ENCODE results near the gene SRSF7. TPM values are rescaled to one million over a fixed set of nuclear protein-coding genes. Genes with fewer than 3 reads are reported as not detected.
"Not testable (repeated sequence)": the region's sequence is repeated elsewhere in the genome, so short reads cannot be mapped to it uniquely, and the experiment has no call there.

Gene SRSF7
- total RNA-seq, 6 donors from 2014 or later, result 44.2 to 260 (median 121) TPM

DNA sequence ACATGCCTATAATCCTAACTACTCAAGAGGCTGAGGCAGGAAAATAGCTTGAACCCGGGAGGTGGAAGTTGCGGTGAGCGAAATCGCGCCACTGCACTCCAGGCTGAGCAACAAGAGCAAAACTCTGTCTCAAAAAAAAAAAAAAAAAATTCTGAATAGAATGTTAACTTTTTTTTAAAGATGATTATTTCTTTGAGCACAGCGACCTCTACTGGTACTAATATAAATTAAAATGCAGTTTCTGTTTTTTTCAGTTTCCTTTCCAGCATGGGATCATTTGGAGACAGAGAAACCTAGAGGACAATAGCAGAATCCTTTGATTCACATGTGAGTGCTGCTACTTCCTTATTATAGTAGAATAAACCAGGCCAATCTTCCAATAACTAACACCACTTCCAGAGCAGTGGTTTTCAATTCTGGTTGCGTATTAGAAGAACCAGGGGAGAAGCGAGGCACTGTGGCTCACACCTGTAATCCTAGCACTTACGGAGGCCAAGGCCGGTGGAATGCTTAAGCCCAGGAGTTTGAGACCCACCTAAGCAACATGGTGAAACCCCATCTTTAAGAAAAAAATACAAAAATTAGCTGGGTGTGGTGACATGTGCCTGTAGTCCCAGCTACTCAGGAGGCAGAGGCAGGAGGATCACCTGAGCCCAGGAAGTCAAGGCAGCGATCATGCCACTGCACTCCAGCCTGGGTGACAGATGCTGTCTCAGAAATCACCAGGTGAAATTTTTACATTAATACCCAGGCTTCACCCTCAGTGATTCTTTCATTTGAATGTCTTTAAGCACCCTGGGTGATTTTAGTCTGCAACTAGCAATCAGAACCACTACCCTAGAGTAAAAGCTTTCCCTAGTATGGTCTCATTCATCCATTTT is 10.1 kb downstream of the SRSF7 start:
- WGBS, 2 donors, result 58 to 60% methylated on average over 11 of the region's 11 CpGs
- H3K4me3 ChIP-seq, result no peak overlapping the region
- TF ChIP-seq, protein P1, sequence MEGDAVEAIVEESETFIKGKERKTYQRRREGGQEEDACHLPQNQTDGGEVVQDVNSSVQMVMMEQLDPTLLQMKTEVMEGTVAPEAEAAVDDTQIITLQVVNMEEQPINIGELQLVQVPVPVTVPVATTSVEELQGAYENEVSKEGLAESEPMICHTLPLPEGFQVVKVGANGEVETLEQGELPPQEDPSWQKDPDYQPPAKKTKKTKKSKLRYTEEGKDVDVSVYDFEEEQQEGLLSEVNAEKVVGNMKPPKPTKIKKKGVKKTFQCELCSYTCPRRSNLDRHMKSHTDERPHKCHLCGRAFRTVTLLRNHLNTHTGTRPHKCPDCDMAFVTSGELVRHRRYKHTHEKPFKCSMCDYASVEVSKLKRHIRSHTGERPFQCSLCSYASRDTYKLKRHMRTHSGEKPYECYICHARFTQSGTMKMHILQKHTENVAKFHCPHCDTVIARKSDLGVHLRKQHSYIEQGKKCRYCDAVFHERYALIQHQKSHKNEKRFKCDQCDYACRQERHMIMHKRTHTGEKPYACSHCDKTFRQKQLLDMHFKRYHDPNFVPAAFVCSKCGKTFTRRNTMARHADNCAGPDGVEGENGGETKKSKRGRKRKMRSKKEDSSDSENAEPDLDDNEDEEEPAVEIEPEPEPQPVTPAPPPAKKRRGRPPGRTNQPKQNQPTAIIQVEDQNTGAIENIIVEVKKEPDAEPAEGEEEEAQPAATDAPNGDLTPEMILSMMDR (IDR thresholded peaks at IDR 0.05), result peak; percentile 36 to 81 (median 68)
- peak in 1 of 4 donors; percentile 21 for TF ChIP-seq POLR2A (IDR thresholded peaks at IDR 0.05)
- no peak for TF ChIP-seq EP300 (IDR thresholded peaks at IDR 0.05)
- no peak for TF ChIP-seq POLR2AphosphoS5 (IDR thresholded peaks at IDR 0.05)
- H3K36me3 ChIP-seq, result peaks cover 19 to 61% (median 25%) of the 10 kb centered on the region in 4 donors
- ATAC-seq (ENCODE audit: low FRiP score in 2 of 2) (peak; percentile 56 to 70), DNase-seq (peak in 1 of 2 donors; percentile 33)
- H3K4me1 ChIP-seq, result peaks cover 7 to 49% (median 30%) of the 10 kb centered on the region in 4 donors
- H3K27me3 ChIP-seq, result no peaks in the 10 kb centered on the region
- H3K9me3 ChIP-seq, result no peaks in the 10 kb centered on the region
- peak overlapping the region in 3 of 4 donors; percentile 4 to 65 (median 10) for H3K27ac ChIP-seq

DNA sequence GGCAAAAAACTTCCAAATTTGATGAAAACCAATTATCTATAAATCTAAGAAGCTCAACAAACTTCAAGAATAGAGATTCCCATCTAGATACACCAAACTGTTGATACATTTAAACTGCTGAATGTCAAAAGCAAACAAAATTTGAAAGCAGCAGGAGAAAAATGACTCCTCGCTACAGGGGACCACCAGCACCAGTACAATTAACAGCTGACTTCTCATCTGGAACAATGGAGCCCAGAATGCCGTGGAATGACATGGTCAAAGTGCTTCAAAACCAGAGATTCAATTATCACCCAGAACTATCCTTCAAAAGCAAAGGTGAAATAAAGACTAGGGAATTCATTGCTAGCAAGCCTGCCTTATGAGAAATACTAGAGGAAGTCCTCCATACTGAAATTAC is 11.6 kb downstream of the SRSF7 start:
- ATAC-seq (ENCODE audit: low FRiP score in 2 of 2), result no peak
- H3K4me3 ChIP-seq, result no peak overlapping the region
- no peak overlapping the region for H3K27ac ChIP-seq
- TF ChIP-seq, protein P1 (IDR thresholded peaks at IDR 0.05), result no peak
- TF ChIP-seq POLR2A (IDR thresholded peaks at IDR 0.05) (no peak), POLR2AphosphoS5 (IDR thresholded peaks at IDR 0.05) (no peak), EP300 (IDR thresholded peaks at IDR 0.05) (no peak)
- no peaks in the 10 kb centered on the region for H3K9me3 ChIP-seq
- no peak for DNase-seq
- peaks cover 8 to 52% (median 12%) of the 10 kb centered on the region in 4 donors for H3K36me3 ChIP-seq
- H3K4me1 ChIP-seq, result peaks cover 5 to 42% (median 24%) of the 10 kb centered on the region in 4 donors
- H3K27me3 ChIP-seq, result no peaks in the 10 kb centered on the region
- 94 to 97% methylated on average over 2 of the region's 2 CpGs for WGBS, 2 donors

DNA sequence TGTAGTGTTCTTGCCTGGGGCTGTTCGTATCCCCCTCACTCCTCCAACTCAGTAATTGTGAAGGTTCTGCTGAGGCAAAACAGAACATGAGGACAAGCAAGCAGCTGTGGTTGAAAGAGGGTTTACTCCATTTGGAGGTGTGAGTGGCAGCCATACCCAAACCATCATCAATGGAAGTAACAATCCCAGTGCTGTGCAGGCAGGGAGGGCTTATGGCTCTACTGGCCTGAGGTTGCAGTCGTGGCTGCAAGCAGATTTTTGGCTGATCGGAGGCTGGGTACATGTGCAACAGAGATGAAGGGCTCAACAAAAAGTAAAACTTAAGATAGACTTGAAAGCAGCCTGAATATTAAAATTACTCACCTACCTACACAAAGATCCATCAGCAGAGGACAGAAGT is 13.2 kb downstream of the SRSF7 start:
- Histone ChIP-seq H3K4me1 (peaks cover 2 to 34% (median 19%) of the 10 kb centered on the region in 4 donors), H3K27me3 (no peaks in the 10 kb centered on the region), H3K9me3 (no peaks in the 10 kb centered on the region), H3K4me3 (no peak overlapping the region), H3K36me3 (peaks cover 0 to 47% (median 7%) of the 10 kb centered on the region in 4 donors), H3K27ac (peak overlapping the region; percentile 28 to 72 (median 50))
- TF ChIP-seq POLR2A (IDR thresholded peaks at IDR 0.05) (no peak), EP300 (IDR thresholded peaks at IDR 0.05) (no peak), POLR2AphosphoS5 (IDR thresholded peaks at IDR 0.05) (no peak)
- TF ChIP-seq, protein P1 (IDR thresholded peaks at IDR 0.05), result no peak
- ATAC-seq (ENCODE audit: low FRiP score in 2 of 2), result peak in 1 of 2 donors; percentile 5
- no peak for DNase-seq
- WGBS, 2 donors, result 86 to 95% methylated on average over 3 of the region's 3 CpGs

DNA sequence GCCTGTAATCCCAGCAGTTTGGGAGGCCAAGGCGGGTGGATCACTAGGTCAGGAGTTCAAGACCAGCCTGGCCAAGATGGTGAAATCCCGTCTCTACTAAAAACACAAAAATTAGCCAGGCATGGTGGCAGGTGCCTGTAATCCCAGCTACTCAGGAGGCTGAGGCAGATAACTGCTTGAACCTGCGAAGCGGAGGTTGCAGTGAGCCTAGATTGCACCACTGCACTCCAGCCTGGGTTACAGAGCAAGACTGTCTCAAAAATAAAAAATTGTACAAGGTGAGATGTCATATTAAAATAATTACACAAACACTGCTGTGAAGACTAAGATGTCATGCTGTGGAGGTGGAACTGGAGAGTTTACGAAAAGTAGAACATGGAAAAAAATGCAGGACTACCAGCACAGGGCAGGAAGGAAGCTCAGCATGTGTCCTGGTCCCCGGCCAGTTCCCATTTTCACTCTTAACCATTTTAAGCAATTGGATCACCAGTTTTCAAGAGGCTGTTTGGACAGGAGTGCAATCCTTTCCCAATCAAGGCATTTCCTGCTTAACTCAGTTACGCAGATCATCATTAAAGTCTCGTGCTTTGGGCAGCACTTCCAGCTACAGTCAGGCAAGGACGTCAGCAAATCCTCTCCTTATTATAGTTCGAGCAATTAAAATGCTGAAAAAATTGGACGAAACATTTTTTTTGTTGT is 14.0 kb downstream of the SRSF7 start:
- H3K27me3 ChIP-seq, H3K4me3 ChIP-seq, H3K9me3 ChIP-seq: not testable (repeated sequence)
- Histone ChIP-seq H3K36me3 (peaks cover 0 to 46% (median 10%) of the 10 kb centered on the region in 4 donors), H3K4me1 (peaks cover 2 to 34% (median 19%) of the 10 kb centered on the region in 4 donors), H3K27ac (peak overlapping the region; percentile 28 to 72 (median 50))
- DNase-seq, result peak in 1 of 2 donors; percentile 78
- TF ChIP-seq POLR2A (IDR thresholded peaks at IDR 0.05), result peak in 1 of 4 donors; percentile 25
- TF ChIP-seq EP300 (IDR thresholded peaks at IDR 0.05), result peak in 2 of 4 donors; percentile 75 to 94
- peak; percentile 50 to 59 for TF ChIP-seq POLR2AphosphoS5 (IDR thresholded peaks at IDR 0.05)
- peak; percentile 63 to 80 for ATAC-seq (ENCODE audit: low FRiP score in 2 of 2)
- WGBS, 2 donors, result 42 to 45% methylated on average over 11 of the region's 11 CpGs

DNA sequence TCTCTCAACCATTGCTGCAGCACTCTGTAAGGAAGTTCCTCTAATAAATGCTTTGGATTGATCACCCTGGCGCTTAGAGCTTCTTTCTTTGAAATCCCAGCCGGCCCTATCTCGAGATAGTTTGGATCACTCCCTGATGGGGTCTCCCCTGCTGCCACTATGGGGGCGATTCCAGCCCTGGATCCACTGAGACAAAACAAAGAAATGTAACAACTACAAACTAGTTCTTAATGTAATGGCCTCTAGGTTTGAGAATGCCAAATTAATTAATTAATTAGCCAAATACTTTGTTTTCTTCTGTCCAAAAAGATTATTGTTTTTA is 15.2 kb downstream of the SRSF7 start:
- Histone ChIP-seq H3K36me3 (peaks cover 0 to 46% (median 17%) of the 10 kb centered on the region in 4 donors), H3K4me3 (no peak overlapping the region), H3K9me3 (no peaks in the 10 kb centered on the region), H3K27me3 (no peaks in the 10 kb centered on the region), H3K27ac (peak overlapping the region in 1 of 4 donors; percentile 72), H3K4me1 (peaks cover 2 to 28% (median 17%) of the 10 kb centered on the region in 4 donors)
- WGBS, 2 donors, result 77 to 78% methylated on average over 4 of the region's 4 CpGs
- DNase-seq (no peak), ATAC-seq (ENCODE audit: low FRiP score in 2 of 2) (peak in 1 of 2 donors; percentile 27)
- TF ChIP-seq POLR2A (IDR thresholded peaks at IDR 0.05), result no peak
- no peak for TF ChIP-seq POLR2AphosphoS5 (IDR thresholded peaks at IDR 0.05)
- TF ChIP-seq, protein P1 (IDR thresholded peaks at IDR 0.05), result no peak
- TF ChIP-seq EP300 (IDR thresholded peaks at IDR 0.05), result no peak

Measured in upper lobe of left lung (tissue), 6 donors.